Activated CD8-positive, alpha-beta memory T cell treated with anti-CD3 and anti-CD28 coated beads, Interleukin-2, amount 50 U/mL, for 1 hour (primary cell): ENCODE data around the gene CAMK4.
"Not testable (repeated sequence)": the region's sequence is repeated elsewhere in the genome, so short reads cannot be mapped to it uniquely, and the experiment has no call there.

ENCODE experiments used
- DNase-seq: peaks from one replicate; pipeline ENCODE4 v3.0.0-alpha.2; 2020; ENCODE audit errors: extremely low read depth

CAMK4 gene

GRCh38 chr5:111310711-111311620 is 86.8 kb downstream of the CAMK4 start:
- DNase-seq, result no peak

GRCh38 chr5:111311666-111312065 is 87.5 kb downstream of the CAMK4 start:
- DNase-seq, result no peak

GRCh38 chr5:111313017-111313724 is 89.0 kb downstream of the CAMK4 start:
- no peak for DNase-seq

- no peak for DNase-seq
Measured at GRCh38 chr5:111320953-111321352, 96.8 kb downstream of the CAMK4 start.

GRCh38 chr5:111321376-111321775 is 97.2 kb downstream of the CAMK4 start:
- DNase-seq, result no peak

- no peak for DNase-seq
Measured at GRCh38 chr5:111326551-111326950, 102.4 kb downstream of the CAMK4 start.

GRCh38 chr5:111337133-111337532 is 112.9 kb downstream of the CAMK4 start:
- DNase-seq, result no peak

- no peak for DNase-seq
Measured at GRCh38 chr5:111337688-111338087, 113.5 kb downstream of the CAMK4 start.

- DNase-seq, result no peak
Measured at GRCh38 chr5:111345731-111346130, 121.5 kb downstream of the CAMK4 start.

- DNase-seq, result no peak
Measured at GRCh38 chr5:111347021-111347420, 122.8 kb downstream of the CAMK4 start.

GRCh38 chr5:111348661-111349329 is 124.6 kb downstream of the CAMK4 start:
- DNase-seq, result no peak

- no peak for DNase-seq
Measured at GRCh38 chr5:111349429-111349828, 125.2 kb downstream of the CAMK4 start.

- DNase-seq, result no peak
Measured at GRCh38 chr5:111353035-111353434, 128.9 kb downstream of the CAMK4 start.

GRCh38 chr5:111358726-111359125 is 134.5 kb downstream of the CAMK4 start:
- DNase-seq, result not testable (repeated sequence)

GRCh38 chr5:111360173-111360572 is 136.0 kb downstream of the CAMK4 start:
- no peak for DNase-seq

- DNase-seq, result no peak
Measured at GRCh38 chr5:111364992-111365391, 140.8 kb downstream of the CAMK4 start.

- DNase-seq, result no peak
Measured at GRCh38 chr5:111366388-111366787, 142.2 kb downstream of the CAMK4 start.

- DNase-seq, result no peak
Measured at GRCh38 chr5:111367115-111367514, 142.9 kb downstream of the CAMK4 start.

GRCh38 chr5:111372799-111373198 is 148.6 kb downstream of the CAMK4 start:
- DNase-seq, result no peak

GRCh38 chr5:111374380-111374779 is 150.2 kb downstream of the CAMK4 start:
- no peak for DNase-seq

GRCh38 chr5:111375645-111376044 is 151.5 kb downstream of the CAMK4 start:
- DNase-seq, result no peak

GRCh38 chr5:111377306-111377705 is 153.1 kb downstream of the CAMK4 start:
- no peak for DNase-seq
